D341Med (cell line): Measurements from ENCODE around the gene TRMT6.

Source experiments
- DNase-seq: peaks from one replicate; pipeline ENCODE4 v3.0.0; 2012; ENCODE audit warnings: low spot score

TRMT6 gene

GRCh38 chr20:5950271-5951031 is at the start of gene TRMT6, which contains the start of gene MCM8:
Gene TRMT6 (minus strand): TSS chr20:5950533. CDS start chr20:5950405, 128 bp downstream.
Gene MCM8 (plus strand): TSS chr20:5950652. CDS start chr20:5952016, 1,364 bp downstream.
- DNase-seq: peak; percentile 96

GRCh38 chr20:5999783-6000182 is 49.5 kb upstream of the TRMT6 start:
- no peak for DNase-seq

GRCh38 chr20:5996765-5997164 is 46.4 kb upstream of the TRMT6 start:
- DNase-seq: no peak

GRCh38 chr20:5991623-5992441 is 41.5 kb upstream of the TRMT6 start:
- DNase-seq: no peak

- no peak for DNase-seq
These were observed 40.6 kb upstream of the TRMT6 start for GRCh38 chr20:5990946-5991345.

- DNase-seq: no peak
These were observed 39.2 kb upstream of the TRMT6 start for GRCh38 chr20:5989539-5989938.

- DNase-seq: no peak
These were observed 37.0 kb upstream of the TRMT6 start for GRCh38 chr20:5987383-5987782.

GRCh38 chr20:5980720-5981538 is 30.6 kb upstream of the TRMT6 start:
- no peak for DNase-seq

- DNase-seq: peak; percentile 37
These were observed 29.5 kb upstream of the TRMT6 start for GRCh38 chr20:5979801-5980200.

- DNase-seq: no peak
These were observed 27.6 kb upstream of the TRMT6 start for GRCh38 chr20:5977975-5978374.

- no peak for DNase-seq
These were observed 26.9 kb upstream of the TRMT6 start for GRCh38 chr20:5977223-5977622.

- no peak for DNase-seq
These were observed 25.4 kb upstream of the TRMT6 start for GRCh38 chr20:5975778-5976177.

GRCh38 chr20:5974531-5974930 is 24.2 kb upstream of the TRMT6 start:
- no peak for DNase-seq

GRCh38 chr20:5973971-5974370 is 23.6 kb upstream of the TRMT6 start:
- DNase-seq: no peak

- no peak for DNase-seq
These were observed 22.8 kb upstream of the TRMT6 start for GRCh38 chr20:5973172-5973571.

- no peak for DNase-seq
These were observed 20.9 kb upstream of the TRMT6 start for GRCh38 chr20:5971203-5971602.

GRCh38 chr20:5970381-5970780 is 20.0 kb upstream of the TRMT6 start:
- DNase-seq: no peak

- DNase-seq: no peak
These were observed 19.6 kb upstream of the TRMT6 start for GRCh38 chr20:5969940-5970339.

- no peak for DNase-seq
These were observed 19.1 kb upstream of the TRMT6 start for GRCh38 chr20:5969348-5969935.

GRCh38 chr20:5968462-5968861 is 18.1 kb upstream of the TRMT6 start:
- no peak for DNase-seq

GRCh38 chr20:5967469-5967868 is 17.1 kb upstream of the TRMT6 start:
- DNase-seq: no peak

GRCh38 chr20:5949943-5950270 is 426 bp downstream of the TRMT6 start:
- DNase-seq: no peak
